ENCODE data around the gene PCNX2.

GRCh38 chr1:232943679-232944252 is 351.8 kb downstream of the PCNX2 start:
- TF ChIP-seq, protein P1, sequence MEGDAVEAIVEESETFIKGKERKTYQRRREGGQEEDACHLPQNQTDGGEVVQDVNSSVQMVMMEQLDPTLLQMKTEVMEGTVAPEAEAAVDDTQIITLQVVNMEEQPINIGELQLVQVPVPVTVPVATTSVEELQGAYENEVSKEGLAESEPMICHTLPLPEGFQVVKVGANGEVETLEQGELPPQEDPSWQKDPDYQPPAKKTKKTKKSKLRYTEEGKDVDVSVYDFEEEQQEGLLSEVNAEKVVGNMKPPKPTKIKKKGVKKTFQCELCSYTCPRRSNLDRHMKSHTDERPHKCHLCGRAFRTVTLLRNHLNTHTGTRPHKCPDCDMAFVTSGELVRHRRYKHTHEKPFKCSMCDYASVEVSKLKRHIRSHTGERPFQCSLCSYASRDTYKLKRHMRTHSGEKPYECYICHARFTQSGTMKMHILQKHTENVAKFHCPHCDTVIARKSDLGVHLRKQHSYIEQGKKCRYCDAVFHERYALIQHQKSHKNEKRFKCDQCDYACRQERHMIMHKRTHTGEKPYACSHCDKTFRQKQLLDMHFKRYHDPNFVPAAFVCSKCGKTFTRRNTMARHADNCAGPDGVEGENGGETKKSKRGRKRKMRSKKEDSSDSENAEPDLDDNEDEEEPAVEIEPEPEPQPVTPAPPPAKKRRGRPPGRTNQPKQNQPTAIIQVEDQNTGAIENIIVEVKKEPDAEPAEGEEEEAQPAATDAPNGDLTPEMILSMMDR (IDR thresholded peaks at IDR 0.05) = no peak
- TF ChIP-seq EP300 (IDR thresholded peaks at IDR 0.05) = no peak
